Anterior cingulate cortex (tissue), 58 donors: ENCODE results near the gene GJD3.
"Not testable (repeated sequence)": the region's sequence is repeated elsewhere in the genome, so short reads cannot be mapped to it uniquely, and the experiment has no call there.

Experiments used
- DNase-seq, 58 donors: peaks; one replicate each; lab custom pipeline; 2025; lab: John Stamatoyannopoulos, UW

Gene GJD3

GRCh38 chr17:40371261-40371929 lies 6.9 kb upstream of the GJD3 start:
- no peak for DNase-seq

- no peak for DNase-seq
These were observed 5.4 kb upstream of the GJD3 start for GRCh38 chr17:40369923-40370322.

- not testable (repeated sequence) for DNase-seq
These were observed 3.2 kb upstream of the GJD3 start for GRCh38 chr17:40367728-40368127.

GRCh38 chr17:40366861-40367518 lies 2.5 kb upstream of the GJD3 start:
- no peak for DNase-seq

GRCh38 chr17:40366076-40366860 lies 1.7 kb upstream of the GJD3 start:
- no peak for DNase-seq

GRCh38 chr17:40364906-40365305 lies 369 bp upstream of the GJD3 start:
- DNase-seq = no peak

- DNase-seq = no peak
These were observed 1.3 kb downstream of the GJD3 start for GRCh38 chr17:40363111-40363827.

GRCh38 chr17:40362696-40363110 lies 1.8 kb downstream of the GJD3 start:
- DNase-seq = peak in 1 of 58 donors; percentile 18

GRCh38 chr17:40361925-40362695 lies 2.4 kb downstream of the GJD3 start:
- DNase-seq = no peak

GRCh38 chr17:40361063-40361924 lies 3.2 kb downstream of the GJD3 start:
- DNase-seq = no peak

- DNase-seq = no peak
These were observed 4.4 kb downstream of the GJD3 start for GRCh38 chr17:40360091-40360490.

- DNase-seq = peak in 56 of 58 donors; percentile 33 to 93 (median 72)
These were observed 6.1 kb downstream of the GJD3 start for GRCh38 chr17:40358323-40359038.

GRCh38 chr17:40356990-40357881 lies 7.3 kb downstream of the GJD3 start:
- no peak for DNase-seq

- no peak for DNase-seq
These were observed 8.5 kb downstream of the GJD3 start for GRCh38 chr17:40355804-40356758.

GRCh38 chr17:40355123-40355803 lies 9.3 kb downstream of the GJD3 start:
- peak in 44 of 58 donors; percentile 10 to 75 (median 44) for DNase-seq
